Measurements from ENCODE around the gene SNCB.
"Not testable (repeated sequence)": the region's sequence is repeated elsewhere in the genome, so short reads cannot be mapped to it uniquely, and the experiment has no call there.

SNCB gene

GRCh38 chr5:176608937-176609723, 21.2 kb downstream of the SNCB start:
- TF ChIP-seq CTCF (conservative IDR thresholded peaks at IDR 0.05; ENCODE audit: low read depth, low read length): no peak
- no peak for DNase-seq (ENCODE audit: low read depth)
- peak overlapping the region; percentile 65 for H3K4me3 ChIP-seq (ENCODE audit: low read depth, low read length)

GRCh38 chr5:176608142-176608705, 22.1 kb downstream of the SNCB start:
- TF ChIP-seq CTCF (conservative IDR thresholded peaks at IDR 0.05; ENCODE audit: low read depth, low read length): no peak
- no peak for DNase-seq (ENCODE audit: low read depth)
- no peak overlapping the region for H3K4me3 ChIP-seq (ENCODE audit: low read depth, low read length)

GRCh38 chr5:176606875-176607274, 23.5 kb downstream of the SNCB start:
- no peak overlapping the region for H3K4me3 ChIP-seq (ENCODE audit: low read depth, low read length)
- no peak for DNase-seq (ENCODE audit: low read depth)
- no peak for TF ChIP-seq CTCF (conservative IDR thresholded peaks at IDR 0.05; ENCODE audit: low read depth, low read length)

GRCh38 chr5:176606032-176606431, 24.3 kb downstream of the SNCB start:
- DNase-seq (ENCODE audit: low read depth): no peak
- no peak for TF ChIP-seq CTCF (conservative IDR thresholded peaks at IDR 0.05; ENCODE audit: low read depth, low read length)
- H3K4me3 ChIP-seq (ENCODE audit: low read depth, low read length): no peak overlapping the region

- H3K4me3 ChIP-seq (ENCODE audit: low read depth, low read length): no peak overlapping the region
- TF ChIP-seq CTCF (conservative IDR thresholded peaks at IDR 0.05; ENCODE audit: low read depth, low read length): no peak
- DNase-seq (ENCODE audit: low read depth): no peak
Observed at GRCh38 chr5:176603091-176603490, 27.2 kb downstream of the SNCB start.

GRCh38 chr5:176601901-176602482, 28.3 kb downstream of the SNCB start:
- no peak for TF ChIP-seq CTCF (conservative IDR thresholded peaks at IDR 0.05; ENCODE audit: low read depth, low read length)
- DNase-seq (ENCODE audit: low read depth): no peak
- H3K4me3 ChIP-seq (ENCODE audit: low read depth, low read length): no peak overlapping the region

- H3K4me3 ChIP-seq (ENCODE audit: low read depth, low read length); DNase-seq (ENCODE audit: low read depth): not testable (repeated sequence)
Observed at GRCh38 chr5:176599749-176600430, 30.4 kb downstream of the SNCB start.

All from choroid plexus epithelial cell (primary cell).